Measurements from ENCODE around the gene ACSM5. TPM values are rescaled to one million over a fixed set of nuclear protein-coding genes. Genes with fewer than 3 reads are reported as not detected.

ACSM5 gene, protein sequence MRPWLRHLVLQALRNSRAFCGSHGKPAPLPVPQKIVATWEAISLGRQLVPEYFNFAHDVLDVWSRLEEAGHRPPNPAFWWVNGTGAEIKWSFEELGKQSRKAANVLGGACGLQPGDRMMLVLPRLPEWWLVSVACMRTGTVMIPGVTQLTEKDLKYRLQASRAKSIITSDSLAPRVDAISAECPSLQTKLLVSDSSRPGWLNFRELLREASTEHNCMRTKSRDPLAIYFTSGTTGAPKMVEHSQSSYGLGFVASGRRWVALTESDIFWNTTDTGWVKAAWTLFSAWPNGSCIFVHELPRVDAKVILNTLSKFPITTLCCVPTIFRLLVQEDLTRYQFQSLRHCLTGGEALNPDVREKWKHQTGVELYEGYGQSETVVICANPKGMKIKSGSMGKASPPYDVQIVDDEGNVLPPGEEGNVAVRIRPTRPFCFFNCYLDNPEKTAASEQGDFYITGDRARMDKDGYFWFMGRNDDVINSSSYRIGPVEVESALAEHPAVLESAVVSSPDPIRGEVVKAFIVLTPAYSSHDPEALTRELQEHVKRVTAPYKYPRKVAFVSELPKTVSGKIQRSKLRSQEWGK
- total RNA-seq, result not detected in 2 replicates

DNA sequence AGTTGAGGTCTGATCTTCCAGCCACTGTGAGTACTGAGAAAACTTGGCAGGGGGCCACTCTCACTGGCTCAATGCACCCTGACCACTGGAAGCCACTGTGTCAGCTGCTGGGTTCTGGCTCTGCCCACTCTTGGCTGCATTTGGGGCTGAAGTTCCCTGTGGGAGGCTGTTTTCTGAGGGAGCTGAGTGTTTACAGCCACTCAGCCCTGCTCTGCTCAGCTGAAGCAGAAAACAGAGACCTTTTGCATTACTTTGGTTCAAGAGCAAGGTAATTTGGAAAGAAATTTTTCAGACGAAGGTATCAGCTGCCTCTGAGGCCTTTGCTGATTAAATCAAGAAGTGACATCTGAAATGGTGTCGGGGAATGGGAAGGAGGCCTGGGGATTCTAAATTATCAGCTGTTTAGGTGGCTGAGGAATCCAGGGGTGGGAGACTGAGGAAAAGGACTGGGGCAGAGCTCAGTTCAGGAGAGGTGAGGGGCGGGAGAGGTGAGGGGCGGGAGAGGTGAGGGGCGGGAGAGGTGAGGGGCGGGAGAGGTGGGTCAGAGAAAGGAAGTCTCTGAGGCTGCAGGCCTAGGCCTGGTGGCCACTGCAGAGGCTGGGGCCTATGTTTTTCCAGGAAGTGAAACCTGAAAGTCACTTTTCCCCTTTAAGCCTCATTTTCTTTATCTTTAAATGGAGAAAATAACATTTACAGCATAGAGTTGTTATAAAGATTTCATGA lies at the start of gene ACSM5:
ACSM5 (plus strand) TSS at position 137 of the 723 bp plus-strand sequence. CDS start 1,951 bp downstream, outside the sequence.
- peaks cover 2% of the 10 kb centered on the region for H3K27me3 Mint-ChIP-seq
- intact Hi-C loops (cut with micrococcal nuclease), result no loop called here
- DNase-seq, result no peak
- H3K27ac Mint-ChIP-seq, result no peak within 1 kb of the TSS
- no peak within 1 kb of the TSS for H3K4me3 Mint-ChIP-seq
- no peaks in the 10 kb centered on the region for H3K4me1 Mint-ChIP-seq
- H3K9me3 Mint-ChIP-seq, result no peaks in the 10 kb centered on the region
- no peaks in the 10 kb centered on the region for H3K36me3 Mint-ChIP-seq (ENCODE audit: low read depth)

DNA sequence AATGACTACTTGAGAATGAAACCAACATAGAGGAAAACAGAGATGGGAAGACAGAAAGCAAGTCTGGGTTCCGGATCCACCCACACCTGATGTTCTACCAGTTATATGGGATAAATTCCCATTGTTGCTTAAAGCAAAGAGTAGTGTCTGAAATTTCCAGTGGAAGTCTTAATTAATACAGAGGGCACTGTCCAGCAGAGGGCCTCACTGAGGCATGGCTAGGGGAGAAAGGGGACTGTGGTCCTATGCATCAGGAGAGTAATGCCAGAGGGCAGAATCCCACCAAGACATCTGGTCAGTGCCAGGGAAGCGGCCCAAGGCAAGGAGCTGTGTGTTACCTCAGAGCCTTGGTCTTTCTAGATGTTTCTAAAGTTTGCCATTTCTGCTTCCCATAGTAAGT lies 49.3 kb upstream of the ACSM5 start:
- intact Hi-C loops (cut with micrococcal nuclease), result no loop called here
- Mint-ChIP-seq H3K27ac (no peak overlapping the region), H3K4me3 (no peak overlapping the region), H3K36me3 (ENCODE audit: low read depth) (no peaks in the 10 kb centered on the region), H3K4me1 (no peaks in the 10 kb centered on the region), H3K9me3 (no peaks in the 10 kb centered on the region), H3K27me3 (no peaks in the 10 kb centered on the region)
- DNase-seq, result no peak

- intact Hi-C loops (cut with micrococcal nuclease), result no loop called here
- Mint-ChIP-seq H3K27me3 (peaks cover 2% of the 10 kb centered on the region), H3K27ac (no peak overlapping the region), H3K4me3 (no peak overlapping the region), H3K36me3 (ENCODE audit: low read depth) (no peaks in the 10 kb centered on the region), H3K9me3 (no peaks in the 10 kb centered on the region), H3K4me1 (no peaks in the 10 kb centered on the region)
- no peak for DNase-seq
These were observed 46.1 kb upstream of the ACSM5 start for GRCh38 chr16:20363191-20363590.

DNA sequence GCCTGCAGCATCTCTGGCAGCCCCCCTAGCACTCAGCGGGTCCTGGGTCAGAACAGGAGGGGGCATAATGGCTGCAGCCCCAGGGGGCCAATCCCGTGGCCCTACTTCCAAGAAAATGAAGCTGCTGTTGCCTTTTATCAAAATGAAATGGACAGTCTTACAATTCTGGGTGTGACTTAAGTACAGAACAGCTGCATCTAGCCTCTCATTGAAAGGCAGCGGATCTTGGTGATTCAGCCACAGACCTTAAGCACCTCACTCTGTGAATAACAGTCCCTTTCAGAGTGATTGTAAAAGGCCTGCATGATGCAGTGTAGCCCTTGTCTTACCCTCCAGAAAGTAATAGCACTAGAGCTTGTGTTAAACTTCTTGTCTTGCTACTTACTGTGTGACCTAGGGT lies 45.3 kb upstream of the ACSM5 start:
- Mint-ChIP-seq H3K4me1 (no peaks in the 10 kb centered on the region), H3K27ac (no peak overlapping the region), H3K9me3 (no peaks in the 10 kb centered on the region), H3K27me3 (peaks cover 2% of the 10 kb centered on the region), H3K4me3 (no peak overlapping the region), H3K36me3 (ENCODE audit: low read depth) (no peaks in the 10 kb centered on the region)
- intact Hi-C loops (cut with micrococcal nuclease), result no loop called here
- DNase-seq, result no peak

GRCh38 chr16:20369452-20370054 lies 39.8 kb upstream of the ACSM5 start:
- H3K4me3 Mint-ChIP-seq, result no peak overlapping the region
- H3K9me3 Mint-ChIP-seq, result no peaks in the 10 kb centered on the region
- no peak overlapping the region for H3K27ac Mint-ChIP-seq
- H3K36me3 Mint-ChIP-seq (ENCODE audit: low read depth), result no peaks in the 10 kb centered on the region
- DNase-seq, result no peak
- intact Hi-C loops (cut with micrococcal nuclease), result no loop called here
- H3K27me3 Mint-ChIP-seq, result peaks cover 7% of the 10 kb centered on the region
- no peaks in the 10 kb centered on the region for H3K4me1 Mint-ChIP-seq

GRCh38 chr16:20372701-20373100 lies 36.6 kb upstream of the ACSM5 start:
- H3K4me3 Mint-ChIP-seq, result no peak overlapping the region
- H3K9me3 Mint-ChIP-seq, result no peaks in the 10 kb centered on the region
- H3K27me3 Mint-ChIP-seq, result peaks cover 11% of the 10 kb centered on the region
- no peak for DNase-seq
- no peak overlapping the region for H3K27ac Mint-ChIP-seq
- H3K4me1 Mint-ChIP-seq, result no peaks in the 10 kb centered on the region
- intact Hi-C loops (cut with micrococcal nuclease), result no loop called here
- no peaks in the 10 kb centered on the region for H3K36me3 Mint-ChIP-seq (ENCODE audit: low read depth)

GRCh38 chr16:20377181-20377580 lies 32.2 kb upstream of the ACSM5 start:
- Mint-ChIP-seq H3K4me1 (no peaks in the 10 kb centered on the region), H3K4me3 (no peak overlapping the region), H3K27ac (no peak overlapping the region), H3K9me3 (no peaks in the 10 kb centered on the region), H3K27me3 (peaks cover 11% of the 10 kb centered on the region), H3K36me3 (ENCODE audit: low read depth) (no peaks in the 10 kb centered on the region)
- intact Hi-C loops (cut with micrococcal nuclease), result no loop called here
- DNase-seq, result no peak

DNA sequence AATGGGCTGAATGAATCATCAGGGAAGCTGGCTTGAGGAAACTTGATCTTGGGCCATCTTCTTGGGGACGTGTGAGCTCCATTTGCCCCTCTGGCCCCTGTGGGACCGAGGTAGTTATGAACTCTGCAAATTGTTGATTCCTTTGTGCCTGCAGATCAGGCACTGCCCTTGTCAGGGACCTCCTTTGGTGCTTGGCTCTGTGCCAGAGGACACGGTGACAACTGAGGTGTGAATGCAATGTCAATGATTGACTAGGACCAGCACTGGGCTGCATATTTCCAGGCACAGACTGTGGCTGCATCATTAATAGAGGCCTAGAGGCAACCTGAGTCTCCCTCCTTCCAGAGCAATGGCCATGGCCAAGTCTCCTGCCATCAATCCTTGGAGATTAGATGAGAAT lies 28.6 kb upstream of the ACSM5 start:
- Mint-ChIP-seq H3K4me3 (no peak overlapping the region), H3K27me3 (peaks cover 4% of the 10 kb centered on the region), H3K4me1 (no peaks in the 10 kb centered on the region), H3K9me3 (no peaks in the 10 kb centered on the region), H3K27ac (no peak overlapping the region), H3K36me3 (ENCODE audit: low read depth) (no peaks in the 10 kb centered on the region)
- intact Hi-C loops (cut with micrococcal nuclease), result no loop called here
- no peak for DNase-seq

DNA sequence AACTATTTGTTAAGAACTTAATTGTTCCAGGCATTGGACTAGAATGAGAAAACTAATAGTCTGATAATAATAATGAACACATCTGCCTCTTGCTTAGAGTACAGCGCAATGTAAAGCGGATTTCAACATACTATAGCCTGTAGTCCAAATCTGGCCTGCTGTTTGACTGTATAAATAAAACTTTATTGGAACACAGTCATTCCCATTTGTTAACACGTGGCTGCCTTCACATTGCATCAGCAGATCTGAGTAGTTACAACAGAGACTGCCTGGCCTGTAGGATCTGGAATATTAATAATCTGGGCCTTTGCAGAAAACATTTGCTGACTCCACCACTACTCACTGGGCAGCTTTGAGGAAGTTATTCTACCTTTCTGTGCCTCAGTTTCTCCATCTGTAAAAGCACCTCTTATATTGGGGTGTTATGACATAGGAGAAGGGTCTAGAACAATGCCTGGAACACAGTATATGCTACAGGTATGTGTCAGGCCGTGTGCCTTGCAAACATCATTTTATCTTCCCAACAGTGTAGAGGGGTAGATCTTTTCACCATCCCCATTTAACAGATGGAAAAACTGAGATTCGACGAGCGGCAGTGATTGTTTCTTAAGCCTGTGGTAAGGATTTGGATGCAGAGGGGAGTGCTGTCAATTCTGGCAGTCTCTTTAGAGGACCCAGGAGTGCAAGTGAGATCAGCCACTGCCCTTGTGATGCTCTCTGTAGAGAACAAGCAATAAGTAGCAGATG lies 27.0 kb upstream of the ACSM5 start:
- Mint-ChIP-seq H3K36me3 (ENCODE audit: low read depth) (no peaks in the 10 kb centered on the region), H3K4me1 (no peaks in the 10 kb centered on the region), H3K4me3 (no peak overlapping the region), H3K27me3 (no peaks in the 10 kb centered on the region), H3K27ac (no peak overlapping the region), H3K9me3 (no peaks in the 10 kb centered on the region)
- DNase-seq, result no peak
- intact Hi-C loops (cut with micrococcal nuclease), result loop anchor here (2.0 kb wide), 1 partner anchor 484 kb away; no protein-coding TSS in a partner anchor

DNA sequence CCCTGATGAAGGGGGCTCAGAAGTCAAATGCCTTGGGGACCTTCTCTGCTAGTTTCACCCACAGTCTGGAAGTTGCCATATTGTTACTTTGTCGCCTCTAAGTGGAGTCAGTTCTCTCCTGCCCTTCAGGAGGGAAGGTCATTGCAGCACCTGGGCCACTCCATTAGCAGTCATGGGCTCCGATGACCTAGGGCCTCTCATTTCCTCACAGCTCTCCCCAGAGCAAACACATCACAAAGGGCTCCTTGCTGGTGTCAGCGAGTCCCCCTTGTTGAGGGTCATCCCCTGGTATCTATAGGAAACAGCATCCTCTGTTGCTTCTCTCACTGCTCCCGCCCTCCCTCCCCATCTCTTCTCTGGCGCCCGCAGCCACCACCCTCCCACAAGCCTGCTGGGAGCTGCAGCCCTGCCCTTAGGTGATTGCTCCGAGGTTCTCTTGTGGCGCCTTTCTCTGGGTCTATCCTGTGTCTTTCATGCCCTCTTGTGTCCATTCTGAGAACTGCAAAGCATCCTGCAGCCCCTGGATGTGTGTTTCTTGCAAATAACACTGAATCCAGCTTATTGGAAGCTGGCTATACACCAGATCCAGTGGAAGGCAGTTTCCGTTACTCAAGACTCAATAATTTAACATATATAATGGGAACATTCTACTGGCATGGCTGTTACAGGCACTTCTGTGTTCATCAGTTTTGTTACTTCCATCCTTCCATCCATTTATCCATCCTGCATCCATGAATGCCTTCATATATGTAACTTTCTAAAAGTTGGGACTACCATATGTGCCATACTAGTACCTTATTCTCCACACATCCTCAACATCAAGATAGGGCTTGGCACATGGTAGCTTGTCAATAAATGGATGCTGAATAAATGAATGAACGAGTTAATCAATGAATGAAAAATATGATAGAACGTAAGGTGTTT lies 26.0 kb upstream of the ACSM5 start:
- H3K27me3 Mint-ChIP-seq, result no peaks in the 10 kb centered on the region
- intact Hi-C loops (cut with micrococcal nuclease), result loop anchor here (2.0 kb wide), 1 partner anchor 485 kb away; no protein-coding TSS in a partner anchor
- no peak overlapping the region for H3K27ac Mint-ChIP-seq
- no peaks in the 10 kb centered on the region for H3K36me3 Mint-ChIP-seq (ENCODE audit: low read depth)
- no peaks in the 10 kb centered on the region for H3K4me1 Mint-ChIP-seq
- no peaks in the 10 kb centered on the region for H3K9me3 Mint-ChIP-seq
- H3K4me3 Mint-ChIP-seq, result no peak overlapping the region
- peak; percentile 85 for DNase-seq

- no peaks in the 10 kb centered on the region for H3K4me1 Mint-ChIP-seq
- H3K27ac Mint-ChIP-seq, result no peak overlapping the region
- no peaks in the 10 kb centered on the region for H3K36me3 Mint-ChIP-seq (ENCODE audit: low read depth)
- DNase-seq, result peak; percentile 83
- H3K27me3 Mint-ChIP-seq, result no peaks in the 10 kb centered on the region
- H3K9me3 Mint-ChIP-seq, result no peaks in the 10 kb centered on the region
- intact Hi-C loops (cut with micrococcal nuclease), result loop anchor here (1.0 kb wide), 1 partner anchor 479 kb away; no protein-coding TSS in a partner anchor
- H3K4me3 Mint-ChIP-seq, result no peak overlapping the region
These were observed 23.2 kb upstream of the ACSM5 start for GRCh38 chr16:20385844-20386832.

- Mint-ChIP-seq H3K27ac (no peak overlapping the region), H3K27me3 (no peaks in the 10 kb centered on the region), H3K36me3 (ENCODE audit: low read depth) (no peaks in the 10 kb centered on the region), H3K4me1 (no peaks in the 10 kb centered on the region), H3K9me3 (no peaks in the 10 kb centered on the region), H3K4me3 (no peak overlapping the region)
- intact Hi-C loops (cut with micrococcal nuclease), result no loop called here
- no peak for DNase-seq
These were observed 21.4 kb upstream of the ACSM5 start for GRCh38 chr16:20387978-20388377.

Measured in activated CD4-positive, alpha-beta T cell treated with anti-CD3 and anti-CD28 coated beads, Interleukin-2, amount 10 ng/mL, durations not matched to agents 24 days and 14 days (primary cell).